Renal cortex interstitium (tissue), 15 donors: ENCODE measurements around the gene NMNAT1. TPM values are rescaled to one million over a fixed set of nuclear protein-coding genes. Genes with fewer than 3 reads are reported as not detected.

Experiments used
- DNase-seq, 11 donors: peaks; one replicate each; pipeline ENCODE4 v3.0.0-alpha.2; 2013; ENCODE audit warnings: low read depth in 9 of 11, low spot score in 4 of 11; ENCODE audit errors: extremely low read depth in 1 of 11
- long read RNA-seq, 16 experiments: transcript quantifications; one replicate each; lab custom pipeline, GENCODE V29; 2026
- polyA plus RNA-seq, 3 donors: library from polyadenylated mRNA; unstranded; fragments of 120-200 nt; gene quantifications; one replicate each; pipeline ENCODE4 v1.2.1, GENCODE V29; 2013; ENCODE audit not compliant: insufficient read length in 3 of 3

Gene NMNAT1
- polyA plus RNA-seq: 10 to 100 TPM; 21.5 to 23.9 (median 22.0) TPM
- long read RNA-seq, donor 1, partial matches to known transcripts: 0 of 1 reads
- long read RNA-seq, donor 1, other reads (novel, unspliced or antisense): 0 of 1 reads
- long read RNA-seq, donor 2, partial matches to known transcripts: 0 of 4 reads
- long read RNA-seq, donor 2, other reads (novel, unspliced or antisense): 0 of 4 reads
- long read RNA-seq, donor 3, partial matches to known transcripts: 0 of 5 reads
- long read RNA-seq, donor 3, other reads (novel, unspliced or antisense): 0 of 5 reads
- long read RNA-seq, donor 4, partial matches to known transcripts: 0 of 6 reads
- long read RNA-seq, donor 4, other reads (novel, unspliced or antisense): 0 of 6 reads
- long read RNA-seq, donor 5: 0 reads
- long read RNA-seq, donor 6, transcript NMNAT1-201 (5 exons, 3,781 nt): major isoform, 5 of 5 reads
- long read RNA-seq, donor 6, partial matches to known transcripts: 0 of 5 reads
- long read RNA-seq, donor 6, other reads (novel, unspliced or antisense): 0 of 5 reads
- long read RNA-seq, donor 7, transcript NMNAT1-201 (5 exons, 3,781 nt): major isoform, 7 of 8 reads
- long read RNA-seq, donor 7, partial matches to known transcripts: 0 of 8 reads
- long read RNA-seq, donor 7, other reads (novel, unspliced or antisense): 0 of 8 reads
- long read RNA-seq, donor 8, transcript NMNAT1-201 (5 exons, 3,781 nt): major isoform, 10 of 12 reads
- long read RNA-seq, donor 8, partial matches to known transcripts: 0 of 12 reads
- long read RNA-seq, donor 8, other reads (novel, unspliced or antisense): 0 of 12 reads
- long read RNA-seq, donor 9, partial matches to known transcripts: 0 of 2 reads
- long read RNA-seq, donor 9, other reads (novel, unspliced or antisense): 0 of 2 reads
- long read RNA-seq, donor 10, partial matches to known transcripts: 0 of 4 reads
- long read RNA-seq, donor 10, other reads (novel, unspliced or antisense): 0 of 4 reads
- long read RNA-seq, donor 11, transcript NMNAT1-201 (5 exons, 3,781 nt): major isoform, 6 of 6 reads
- long read RNA-seq, donor 11, partial matches to known transcripts: 0 of 6 reads
- long read RNA-seq, donor 11, other reads (novel, unspliced or antisense): 0 of 6 reads
- long read RNA-seq, donor 12: 0 reads
- long read RNA-seq, donor 13, transcript NMNAT1-201 (5 exons, 3,781 nt): major isoform, 13 of 46 reads
- long read RNA-seq, donor 13, partial matches to known transcripts: 30 of 46 reads
- long read RNA-seq, donor 13, other reads (novel, unspliced or antisense): 0 of 46 reads
- long read RNA-seq, donor 14, partial matches to known transcripts: 0 of 6 reads
- long read RNA-seq, donor 14, other reads (novel, unspliced or antisense): 0 of 6 reads
- long read RNA-seq, donor 15, partial matches to known transcripts: 0 of 3 reads
- long read RNA-seq, donor 15, other reads (novel, unspliced or antisense): 0 of 3 reads
- long read RNA-seq, donor 16, transcript NMNAT1-201 (5 exons, 3,781 nt): major isoform, 6 of 9 reads
- long read RNA-seq, donor 16, partial matches to known transcripts: 0 of 9 reads
- long read RNA-seq, donor 16, other reads (novel, unspliced or antisense): 0 of 9 reads

GRCh38 chr1:9942939-9943788 is at the start of gene NMNAT1, which contains the start of gene LZIC:
Gene NMNAT1, plus strand, starts transcription at chr1:9943475. Its CDS starts 28,599 bp downstream, at chr1:9972074.
Gene LZIC, minus strand, starts transcription at chr1:9943391. Its CDS starts 6,772 bp downstream, at chr1:9936619.
- DNase-seq: peak; percentile 71 to 91 (median 89)

DNA sequence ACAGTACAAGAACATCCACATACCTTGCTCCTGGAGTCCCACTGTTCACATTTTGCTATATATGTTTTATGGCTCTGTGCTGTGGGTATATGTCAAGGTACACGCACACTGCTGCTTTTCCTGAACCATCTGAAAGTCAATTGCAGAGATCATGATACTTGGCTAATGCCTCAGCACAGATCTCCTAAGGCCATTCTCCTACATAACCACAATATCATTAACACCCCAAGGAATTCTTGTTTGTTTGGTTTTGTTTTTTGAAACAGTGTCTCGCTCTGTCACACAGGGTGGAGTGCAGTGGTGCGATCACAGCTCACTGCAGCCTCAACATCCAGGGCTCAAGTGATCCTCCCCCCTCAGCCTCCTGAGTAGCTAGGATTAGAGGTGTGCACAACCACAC is 49.2 kb upstream of the NMNAT1 start:
- no peak for DNase-seq

GRCh38 chr1:9900142-9901043 is 42.9 kb upstream of the NMNAT1 start:
- DNase-seq: no peak

GRCh38 chr1:9901148-9902059 is 41.9 kb upstream of the NMNAT1 start:
- no peak for DNase-seq

DNA sequence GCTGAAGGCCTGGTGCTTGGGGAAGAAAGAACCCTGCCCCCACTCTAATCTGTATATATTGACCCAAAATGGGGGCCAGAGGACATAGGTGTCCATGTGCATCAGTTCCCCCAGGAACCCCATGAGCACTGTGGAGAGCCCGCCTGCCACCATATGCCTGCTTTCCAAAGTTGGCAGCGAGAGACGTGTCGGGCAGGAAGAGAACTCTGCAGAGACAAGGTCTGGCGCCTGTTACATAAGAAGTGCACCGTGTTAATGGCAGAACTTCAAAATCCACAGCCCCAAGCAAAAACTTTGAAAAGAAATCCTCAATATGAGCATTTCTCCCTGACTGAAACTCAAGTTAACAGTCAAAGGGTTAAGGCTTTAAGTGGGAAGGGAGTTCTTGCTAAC is 41.2 kb upstream of the NMNAT1 start:
- DNase-seq: no peak

- no peak for DNase-seq
These were observed 39.3 kb upstream of the NMNAT1 start for GRCh38 chr1:9903801-9904527.

DNA sequence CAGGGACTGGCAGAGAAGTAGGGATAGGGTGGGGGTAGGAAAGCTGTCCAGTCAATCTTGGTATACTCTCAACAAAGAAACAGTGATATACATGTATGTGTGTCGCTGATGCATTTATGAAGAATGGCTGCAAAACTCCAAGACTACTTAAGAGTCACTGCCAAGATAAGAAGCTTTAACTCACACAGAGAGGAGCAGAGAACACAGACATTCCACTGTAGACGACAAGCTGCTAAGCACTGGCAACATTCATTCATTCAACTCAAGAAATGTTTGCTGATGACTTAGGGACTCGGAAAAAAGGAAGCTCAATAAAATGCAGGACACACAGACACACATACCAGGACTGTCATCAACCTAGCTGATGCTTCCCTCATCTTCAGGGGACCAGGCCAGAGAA is 38.7 kb upstream of the NMNAT1 start:
- no peak for DNase-seq

DNA sequence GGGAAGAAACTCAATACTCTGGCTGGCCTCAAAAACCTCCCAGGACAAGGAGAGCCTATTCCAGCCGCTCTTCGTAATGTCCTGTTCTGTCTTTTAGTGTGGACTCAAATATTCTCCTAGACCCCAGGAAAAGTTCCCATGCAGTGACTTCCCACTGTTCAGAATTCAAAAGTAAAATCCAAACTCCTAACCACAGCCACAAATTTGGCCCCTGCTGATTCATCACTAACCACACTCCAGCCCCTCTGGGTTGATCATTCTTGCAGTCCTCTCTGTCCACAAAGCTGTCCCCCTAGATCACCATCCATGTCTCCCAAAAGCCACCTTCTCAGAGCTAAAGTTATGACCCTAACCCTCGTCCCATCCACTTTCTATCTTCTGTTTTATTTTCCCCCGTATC is 38.3 kb upstream of the NMNAT1 start:
- DNase-seq: no peak

DNA sequence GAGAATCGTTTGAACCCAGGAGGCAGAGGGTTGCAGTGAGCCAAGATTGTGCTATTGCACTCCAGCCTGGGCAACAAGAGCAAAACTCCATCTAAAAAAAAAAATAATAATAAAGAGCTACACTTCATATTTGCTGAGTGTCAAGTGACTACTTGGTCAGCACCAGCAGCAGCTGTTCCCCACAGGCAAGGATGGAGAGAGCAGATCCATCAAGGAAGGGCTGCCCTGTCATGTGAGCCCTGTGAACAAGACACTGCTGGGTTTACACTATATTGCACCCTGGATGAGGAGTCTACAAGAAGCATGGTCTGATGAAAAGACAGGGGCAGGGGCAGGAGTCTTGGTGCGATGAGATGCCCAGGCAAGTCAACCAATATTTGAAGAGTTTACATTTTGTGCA is 36.8 kb upstream of the NMNAT1 start:
- no peak for DNase-seq

- DNase-seq: no peak
These were observed 35.8 kb upstream of the NMNAT1 start for GRCh38 chr1:9907441-9907840.

DNA sequence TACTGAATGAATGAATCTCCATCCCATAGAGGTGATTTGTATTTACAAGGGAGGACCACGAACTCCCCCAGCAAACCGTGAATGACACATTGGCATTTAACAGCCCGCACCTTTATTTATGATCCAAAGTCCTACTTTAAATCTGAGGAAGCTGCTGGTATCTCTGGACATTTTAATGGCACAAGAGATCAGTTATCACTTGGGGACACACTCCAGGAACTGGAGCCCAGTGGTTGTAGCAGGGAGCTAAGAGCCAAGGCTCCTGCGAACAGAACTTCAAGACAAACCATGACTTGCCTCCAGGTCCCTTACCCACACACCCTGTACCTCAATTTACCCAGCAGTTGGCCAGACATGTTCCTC is 34.4 kb upstream of the NMNAT1 start:
- DNase-seq: no peak

DNA sequence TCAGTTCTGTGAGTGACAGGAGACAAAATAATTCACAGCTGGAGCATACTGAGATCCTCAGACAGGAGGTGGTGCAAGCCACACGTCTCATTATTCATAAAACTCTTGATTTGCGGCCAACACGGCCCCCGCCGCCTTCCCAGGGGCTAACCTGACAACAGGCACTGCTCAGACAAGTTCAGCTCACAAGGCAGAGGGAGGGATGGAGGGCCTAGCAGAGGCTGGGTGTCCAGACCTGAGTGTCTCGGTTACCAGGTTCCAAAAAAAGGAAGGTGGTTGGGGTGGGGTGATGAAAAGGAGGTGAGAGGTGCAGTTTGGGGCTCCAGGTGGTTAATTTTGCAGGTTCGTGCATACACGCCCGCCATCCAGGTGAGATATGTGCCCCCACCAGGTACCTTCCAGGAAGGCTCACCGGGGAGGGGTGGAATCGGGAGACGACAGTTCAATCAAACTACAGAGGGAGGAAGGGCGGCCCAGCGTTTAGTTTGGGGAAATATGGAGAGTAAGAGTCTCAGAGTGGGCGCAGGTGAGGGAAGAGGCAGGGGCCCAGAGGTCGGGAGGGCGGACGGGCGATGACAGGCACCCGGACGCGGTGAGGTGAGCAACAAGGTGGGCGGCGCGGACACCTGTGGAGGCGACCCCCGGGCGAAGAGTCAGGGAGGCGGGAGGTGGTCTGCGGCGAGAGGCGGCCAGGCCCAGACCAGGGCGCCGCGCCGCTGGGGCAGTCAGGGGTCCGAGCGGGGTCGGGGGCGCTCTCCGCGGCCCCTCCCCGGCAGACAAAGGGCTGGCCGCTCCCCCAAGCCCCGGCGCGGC is 33.8 kb upstream of the NMNAT1 start:
- DNase-seq: no peak

GRCh38 chr1:9910076-9910422 is 33.2 kb upstream of the NMNAT1 start, which contains the start of gene CTNNBIP1:
Gene CTNNBIP1, minus strand, starts transcription at chr1:9910269. Its CDS starts 38,205 bp downstream, at chr1:9872064.
- peak in 2 of 11 donors; percentile 47 to 95 for DNase-seq

DNA sequence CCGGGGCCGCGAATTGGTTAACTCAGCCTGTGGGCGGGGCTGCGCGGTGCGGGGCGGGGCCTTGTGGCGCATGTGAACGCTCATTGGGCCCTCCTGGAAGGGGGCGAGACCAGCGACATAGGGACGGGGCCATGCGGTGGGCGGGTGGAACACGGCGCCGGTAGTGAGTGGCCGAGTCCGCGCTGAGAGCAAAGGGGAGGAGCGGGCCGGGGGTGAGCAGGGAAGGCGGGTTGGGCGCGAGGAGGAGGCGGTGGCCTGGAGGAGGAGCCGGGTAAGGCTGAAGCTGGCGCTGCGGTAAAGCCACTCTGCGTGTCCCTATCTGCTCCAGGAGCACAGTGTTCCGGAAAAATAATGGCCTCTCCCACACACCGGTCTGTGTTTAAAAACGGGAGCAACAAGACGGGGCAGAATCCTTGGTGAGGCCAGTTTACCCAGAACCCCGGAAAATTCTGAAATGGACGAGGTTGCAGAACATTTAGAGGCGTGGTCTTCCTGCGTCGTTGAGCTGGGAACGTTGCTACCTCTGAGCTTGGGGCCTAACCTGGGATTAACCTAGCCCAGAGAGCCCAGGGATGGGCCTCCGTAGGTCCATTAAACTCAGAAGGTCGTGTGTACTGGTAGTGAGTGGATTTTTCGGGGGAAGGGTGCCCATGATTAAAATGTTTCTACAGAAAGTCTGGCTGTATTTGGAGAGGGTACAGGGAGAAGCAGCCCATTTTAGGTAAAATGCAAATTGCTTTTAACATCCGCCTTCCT is 32.7 kb upstream of the NMNAT1 start:
- DNase-seq: peak in 10 of 11 donors; percentile 90 to 98 (median 98)
